Parathyroid adenoma (tissue), 2 donors: ENCODE data around the gene FCRL6.

Experiments
- H2AFZ ChIP-seq: fragments of 300-600 bp; sonication (generic); one replicate; pipeline ENCODE4 v1.7.0; 2017; ENCODE audit warnings: antibody characterized with exemption, mild to moderate bottlenecking
- H3K27ac ChIP-seq: fragments of 300-600 bp; sonication (generic); one replicate; pipeline ENCODE4 v1.7.0; 2017
- H3K27me3 ChIP-seq: fragments of 300-600 bp; sonication (generic); one replicate; pipeline ENCODE4 v1.7.0; 2017; ENCODE audit warnings: low read length; ENCODE audit not compliant: control insufficient read depth, insufficient read depth
- H3K36me3 ChIP-seq: fragments of 300-600 bp; sonication (generic); one replicate; pipeline ENCODE4 v1.7.0; 2017; ENCODE audit warnings: low read length; ENCODE audit not compliant: control insufficient read depth, insufficient read depth
- H3K4me1 ChIP-seq: fragments of 300-600 bp; sonication (generic); one replicate; pipeline ENCODE4 v1.7.0; 2017; ENCODE audit warnings: control low read depth
- H3K4me2 ChIP-seq: fragments of 300-600 bp; sonication (generic); one replicate; pipeline ENCODE4 v1.7.0; 2017; ENCODE audit warnings: low read length
- H3K4me3 ChIP-seq: fragments of 300-600 bp; sonication (generic); one replicate; pipeline ENCODE4 v1.7.0; 2017; ENCODE audit warnings: low read depth, low read length
- H3K79me2 ChIP-seq: fragments of 300-600 bp; sonication (generic); one replicate; pipeline ENCODE4 v1.7.0; 2017; ENCODE audit warnings: control low read depth
- H3K9ac ChIP-seq: fragments of 300-600 bp; sonication (generic); one replicate; pipeline ENCODE4 v1.7.0; 2017; ENCODE audit warnings: mild to moderate bottlenecking
- H3K9me3 ChIP-seq: fragments of 300-600 bp; sonication (generic); one replicate; pipeline ENCODE4 v1.7.0; 2017; ENCODE audit warnings: low read length; ENCODE audit not compliant: control insufficient read depth
- TF ChIP-seq, protein P1 (sequence below): fragments of 300-600 bp; sonication (generic); IDR thresholded peaks from one replicate; pipeline ENCODE4 v1.7.0; 2017; ENCODE audit warnings: antibody characterized with exemption, mild to moderate bottlenecking
- donor health status: primary hyperparathyroidism.

The FCRL6 gene

DNA sequence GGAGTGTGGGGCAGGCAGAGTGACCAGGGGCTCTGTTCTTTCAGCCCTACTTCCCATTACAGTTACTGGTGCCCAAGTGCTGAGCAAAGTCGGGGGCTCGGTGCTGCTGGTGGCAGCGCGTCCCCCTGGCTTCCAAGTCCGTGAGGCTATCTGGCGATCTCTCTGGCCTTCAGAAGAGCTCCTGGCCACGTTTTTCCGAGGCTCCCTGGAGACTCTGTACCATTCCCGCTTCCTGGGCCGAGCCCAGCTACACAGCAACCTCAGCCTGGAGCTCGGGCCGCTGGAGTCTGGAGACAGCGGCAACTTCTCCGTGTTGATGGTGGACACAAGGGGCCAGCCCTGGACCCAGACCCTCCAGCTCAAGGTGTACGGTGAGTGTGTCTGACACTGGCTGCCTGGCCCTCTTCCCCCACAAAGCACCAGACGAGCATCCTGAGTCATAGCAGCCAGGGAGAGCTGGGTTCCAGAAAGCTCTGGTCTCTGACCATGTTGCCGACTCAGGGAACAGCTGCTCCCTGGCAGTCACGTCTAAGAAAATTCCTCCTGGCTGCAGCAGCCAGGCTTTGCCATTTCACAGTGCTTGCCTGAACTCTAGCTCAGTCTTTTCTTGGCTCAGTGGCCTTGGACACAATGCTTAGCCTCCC is 27.8 kb downstream of the FCRL6 start:
- Histone ChIP-seq H3K79me2 (no peaks in the 10 kb centered on the region), H3K27me3 (no peaks in the 10 kb centered on the region), H3K4me2 (no peak overlapping the region), H3K4me3 (no peak overlapping the region), H3K36me3 (no peaks in the 10 kb centered on the region), H3K9ac (no peak overlapping the region), H3K27ac (no peak overlapping the region), H3K9me3 (no peaks in the 10 kb centered on the region), H2AFZ (no peak overlapping the region), H3K4me1 (peaks cover 15% of the 10 kb centered on the region)
- TF ChIP-seq, protein P1, sequence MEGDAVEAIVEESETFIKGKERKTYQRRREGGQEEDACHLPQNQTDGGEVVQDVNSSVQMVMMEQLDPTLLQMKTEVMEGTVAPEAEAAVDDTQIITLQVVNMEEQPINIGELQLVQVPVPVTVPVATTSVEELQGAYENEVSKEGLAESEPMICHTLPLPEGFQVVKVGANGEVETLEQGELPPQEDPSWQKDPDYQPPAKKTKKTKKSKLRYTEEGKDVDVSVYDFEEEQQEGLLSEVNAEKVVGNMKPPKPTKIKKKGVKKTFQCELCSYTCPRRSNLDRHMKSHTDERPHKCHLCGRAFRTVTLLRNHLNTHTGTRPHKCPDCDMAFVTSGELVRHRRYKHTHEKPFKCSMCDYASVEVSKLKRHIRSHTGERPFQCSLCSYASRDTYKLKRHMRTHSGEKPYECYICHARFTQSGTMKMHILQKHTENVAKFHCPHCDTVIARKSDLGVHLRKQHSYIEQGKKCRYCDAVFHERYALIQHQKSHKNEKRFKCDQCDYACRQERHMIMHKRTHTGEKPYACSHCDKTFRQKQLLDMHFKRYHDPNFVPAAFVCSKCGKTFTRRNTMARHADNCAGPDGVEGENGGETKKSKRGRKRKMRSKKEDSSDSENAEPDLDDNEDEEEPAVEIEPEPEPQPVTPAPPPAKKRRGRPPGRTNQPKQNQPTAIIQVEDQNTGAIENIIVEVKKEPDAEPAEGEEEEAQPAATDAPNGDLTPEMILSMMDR, result no peak

DNA sequence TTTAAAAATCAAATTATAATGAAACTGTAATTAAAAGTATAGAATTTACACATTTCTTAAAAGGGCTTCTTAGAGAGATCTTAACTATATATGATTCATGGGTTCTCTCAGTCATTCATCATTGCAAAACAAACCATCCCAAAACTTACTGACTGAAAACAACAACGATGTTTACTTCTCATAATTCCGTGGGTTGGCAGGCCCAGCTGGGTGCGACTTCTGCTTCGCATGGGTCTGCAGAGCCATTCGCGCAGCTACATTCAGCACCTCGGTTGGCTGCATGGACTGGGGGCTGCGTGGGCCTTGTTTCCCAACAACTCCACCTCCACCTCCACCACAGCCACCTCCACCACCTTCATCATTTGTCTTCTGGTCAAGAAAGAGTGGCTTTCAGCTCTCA is 28.6 kb downstream of the FCRL6 start:
- Histone ChIP-seq H3K4me1 (peaks cover 15% of the 10 kb centered on the region), H3K9ac (no peak overlapping the region), H3K27ac (no peak overlapping the region), H3K9me3 (no peaks in the 10 kb centered on the region), H3K27me3 (no peaks in the 10 kb centered on the region), H3K4me2 (no peak overlapping the region), H3K79me2 (no peaks in the 10 kb centered on the region), H3K36me3 (no peaks in the 10 kb centered on the region), H2AFZ (no peak overlapping the region), H3K4me3 (no peak overlapping the region)
- TF ChIP-seq, protein P1, result no peak

DNA sequence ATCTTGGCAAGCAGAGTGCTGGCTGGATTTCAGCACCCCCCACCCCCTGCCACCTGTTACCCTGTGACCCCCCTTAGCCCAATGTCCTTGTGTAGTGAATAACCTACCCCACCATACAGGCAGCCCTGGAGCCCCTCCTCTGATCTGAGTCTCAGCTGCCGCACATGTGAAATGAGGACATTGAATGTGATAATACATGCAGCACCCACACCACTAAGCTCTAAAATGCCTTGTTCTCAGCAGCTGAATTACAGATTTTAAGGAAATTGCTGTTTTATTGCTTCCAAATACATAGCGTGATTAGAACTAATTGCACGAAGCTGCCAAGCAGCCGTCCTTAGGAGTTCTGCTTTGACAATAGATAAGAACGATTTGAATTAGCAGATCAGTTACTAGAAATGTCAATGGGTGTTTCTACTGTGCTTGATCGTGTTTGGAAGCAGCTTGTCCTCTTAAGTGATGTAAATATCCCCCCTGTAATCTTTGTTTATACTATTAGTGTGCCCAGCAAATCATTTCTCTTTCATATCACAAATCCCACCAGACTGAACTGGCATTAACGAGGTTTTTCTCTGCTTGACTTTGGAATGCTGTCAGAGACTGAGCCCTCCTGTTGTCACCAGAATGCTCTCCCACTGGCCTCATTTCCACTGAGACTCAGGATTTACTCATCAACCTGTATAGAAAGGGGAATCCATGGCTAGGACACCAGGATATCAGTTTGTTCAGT is 29.4 kb downstream of the FCRL6 start:
- Histone ChIP-seq H3K4me2 (no peak overlapping the region), H3K27ac (no peak overlapping the region), H2AFZ (no peak overlapping the region), H3K36me3 (no peaks in the 10 kb centered on the region), H3K4me3 (no peak overlapping the region), H3K79me2 (no peaks in the 10 kb centered on the region), H3K27me3 (no peaks in the 10 kb centered on the region), H3K4me1 (peaks cover 15% of the 10 kb centered on the region), H3K9me3 (no peaks in the 10 kb centered on the region), H3K9ac (no peak overlapping the region)
- TF ChIP-seq, protein P1, result no peak

DNA sequence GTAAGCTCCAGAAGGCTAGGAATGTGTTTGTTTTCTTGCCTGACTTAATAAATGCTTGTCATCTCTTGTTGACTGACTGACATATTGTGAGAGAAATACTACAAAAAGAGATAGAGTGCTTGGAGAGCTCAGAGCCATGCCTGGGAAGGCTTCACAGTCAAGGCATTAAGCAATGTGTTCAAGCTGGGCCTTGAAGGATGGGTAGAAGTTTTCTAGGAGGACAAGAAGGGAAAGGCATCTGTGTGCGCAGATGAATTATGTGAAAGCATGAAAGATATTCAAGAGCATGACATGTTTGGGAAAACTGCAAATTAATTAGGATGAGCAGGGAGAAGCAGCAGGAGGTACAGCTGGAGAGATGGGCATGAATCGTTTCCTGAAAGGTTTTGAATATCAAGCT is 30.1 kb downstream of the FCRL6 start:
- Histone ChIP-seq H3K9me3 (no peaks in the 10 kb centered on the region), H3K4me3 (no peak overlapping the region), H3K4me1 (peaks cover 13% of the 10 kb centered on the region), H3K79me2 (no peaks in the 10 kb centered on the region), H2AFZ (no peak overlapping the region), H3K9ac (no peak overlapping the region), H3K27ac (no peak overlapping the region), H3K27me3 (no peaks in the 10 kb centered on the region), H3K4me2 (no peak overlapping the region), H3K36me3 (no peaks in the 10 kb centered on the region)
- TF ChIP-seq, protein P1, result no peak
